Mesenchymal stem cell (in vitro differentiated cells and primary cell): ENCODE measurements around the gene MYL3.

Experiments
- DNase-seq: peaks from one replicate; pipeline ENCODE4 v3.0.0-alpha.2; 2013
- H2AFZ ChIP-seq: one replicate; pipeline ENCODE4 v1.6.1; 2013; ENCODE audit warnings: low read depth, mild to moderate bottlenecking, control low read depth, inconsistent platforms, low read length, moderate library complexity
- H2AK5ac ChIP-seq: 2 replicates; pipeline ENCODE4 v1.6.1; 2013; ENCODE audit warnings: low read length, moderate library complexity, mild to moderate bottlenecking, inconsistent platforms; ENCODE audit not compliant: severe bottlenecking
- H2BK120ac ChIP-seq: one replicate; pipeline ENCODE4 v1.6.1; 2013; ENCODE audit warnings: low read depth, mild to moderate bottlenecking, inconsistent platforms, low read length, moderate library complexity
- H2BK12ac ChIP-seq, 2 experiments: one replicate each; pipeline ENCODE4 v1.6.1; 2013; ENCODE audit warnings: inconsistent platforms in 2 of 2, low read length in 2 of 2, mild to moderate bottlenecking in 2 of 2, moderate library complexity in 2 of 2, control low read depth in 1 of 2
- H2BK15ac ChIP-seq: one replicate; pipeline ENCODE4 v1.6.1; 2013; ENCODE audit warnings: mild to moderate bottlenecking, low read depth, inconsistent platforms; ENCODE audit not compliant: poor library complexity, severe bottlenecking
- H2BK5ac ChIP-seq: 2 replicates; pipeline ENCODE4 v1.6.1; 2013; ENCODE audit warnings: low read depth, mild to moderate bottlenecking, low read length, control low read depth, inconsistent platforms; ENCODE audit not compliant: poor library complexity, severe bottlenecking
- H3K14ac ChIP-seq, 2 experiments: one replicate each; pipeline ENCODE4 v1.6.1; 2013; ENCODE audit warnings: inconsistent platforms in 2 of 2, low read length in 2 of 2, control low read depth in 1 of 2, mild to moderate bottlenecking in 1 of 2, moderate library complexity in 1 of 2
- H3K18ac ChIP-seq, 2 experiments: one replicate each; pipeline ENCODE4 v1.6.1; 2013; ENCODE audit warnings: inconsistent platforms in 2 of 2, low read length in 2 of 2, control low read depth in 1 of 2, low read depth in 1 of 2, mild to moderate bottlenecking in 1 of 2
- H3K23ac ChIP-seq, 2 experiments: one replicate each; pipeline ENCODE4 v1.6.1; 2013; ENCODE audit warnings: inconsistent platforms in 2 of 2, low read length in 2 of 2, mild to moderate bottlenecking in 2 of 2, moderate library complexity in 2 of 2, control low read depth in 1 of 2
- H3K27ac ChIP-seq: 2 replicates; pipeline ENCODE4 v1.5.1; 2013; ENCODE audit warnings: mild to moderate bottlenecking, moderate library complexity, low read length, control low read depth, inconsistent platforms; ENCODE audit not compliant: poor library complexity, severe bottlenecking
- H3K27me3 ChIP-seq, 2 experiments: 2 replicates each; pipeline versions ENCODE4 v1.6.1 to v1.7.0; 2013; ENCODE audit warnings: low read length in 2 of 2, mild to moderate bottlenecking in 2 of 2, moderate library complexity in 2 of 2, control low read depth in 1 of 2, inconsistent platforms in 1 of 2; ENCODE audit not compliant: control insufficient read depth in 1 of 2, insufficient read depth in 1 of 2
- H3K36me3 ChIP-seq, 2 experiments: 2 replicates each; pipeline versions ENCODE4 v1.6.1 to v1.7.0; 2013; ENCODE audit warnings: low read length in 2 of 2, control low read depth in 1 of 2, inconsistent platforms in 1 of 2, low read depth in 1 of 2, mild to moderate bottlenecking in 1 of 2; ENCODE audit not compliant: insufficient read depth in 2 of 2, control insufficient read depth in 1 of 2
- H3K4ac ChIP-seq, 2 experiments: one replicate each; pipeline ENCODE4 v1.6.1; 2013; ENCODE audit warnings: inconsistent platforms in 2 of 2, low read length in 2 of 2, mild to moderate bottlenecking in 2 of 2, moderate library complexity in 2 of 2, control low read depth in 1 of 2, low read depth in 1 of 2
- H3K4me1 ChIP-seq: 2 replicates; pipeline ENCODE4 v1.6.1; 2013; ENCODE audit warnings: low read depth, low read length, control low read depth; ENCODE audit not compliant: control insufficient read depth, insufficient read depth
- H3K4me2 ChIP-seq: 2 replicates; pipeline ENCODE4 v1.6.1; 2013; ENCODE audit warnings: low read length, mild to moderate bottlenecking, inconsistent platforms; ENCODE audit not compliant: poor library complexity, severe bottlenecking
- H3K4me3 ChIP-seq, 2 experiments: 2 replicates each; pipeline versions ENCODE4 v1.5.1 to v1.7.0; 2013; ENCODE audit warnings: low read length in 2 of 2, mild to moderate bottlenecking in 2 of 2, control low read depth in 1 of 2, low read depth in 1 of 2; ENCODE audit not compliant: insufficient read depth in 1 of 2
- H3K79me1 ChIP-seq: replicated peaks from 2 replicates; pipeline ENCODE4 v1.6.1; 2013; ENCODE audit warnings: mild to moderate bottlenecking, control low read depth, low read length, inconsistent platforms; ENCODE audit not compliant: poor library complexity, severe bottlenecking
- H3K9ac ChIP-seq: 2 replicates; pipeline ENCODE4 v1.7.0; 2013; ENCODE audit warnings: mild to moderate bottlenecking, low read length, moderate library complexity
- H3K9me3 ChIP-seq: 2 replicates; pipeline ENCODE4 v1.7.0; 2013; ENCODE audit warnings: mild to moderate bottlenecking, low read length; ENCODE audit not compliant: control insufficient read depth
- H4K8ac ChIP-seq: one replicate; pipeline ENCODE4 v1.6.1; 2013; ENCODE audit warnings: inconsistent platforms, mild to moderate bottlenecking, low read length, moderate library complexity
- H4K91ac ChIP-seq: one replicate; pipeline ENCODE4 v1.6.1; 2013; ENCODE audit warnings: mild to moderate bottlenecking, low read length, inconsistent platforms
- WGBS: methylation state at CpG from one replicate; pipeline ENCODE4 v1.1.7; 2013; ENCODE audit warnings: mixed read lengths; 5-methylcytosine and 5-hydroxymethylcytosine counted together

MYL3 gene

DNA sequence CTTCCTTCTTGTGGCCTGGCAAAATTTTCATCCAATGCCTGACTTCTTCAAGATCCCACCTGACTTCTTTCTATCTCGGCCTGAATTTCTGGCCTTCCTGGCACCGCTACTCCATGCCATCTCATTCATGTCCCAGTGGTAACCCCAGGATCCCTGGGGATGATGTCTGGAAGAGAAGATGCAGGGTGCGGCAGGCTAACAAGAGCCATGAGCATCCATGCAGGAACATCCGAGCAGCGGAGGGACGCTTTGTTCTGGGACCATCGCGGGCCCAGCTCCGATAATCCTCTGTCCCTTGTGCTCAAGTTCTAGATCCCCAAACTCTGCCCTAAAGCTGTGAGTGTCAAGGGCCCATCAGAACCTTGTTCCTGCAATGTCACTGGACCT is 10.9 kb downstream of the MYL3 start:
- whole genome bisulfite sequencing, result 95% methylated on average over 9 of the region's 9 CpGs

DNA sequence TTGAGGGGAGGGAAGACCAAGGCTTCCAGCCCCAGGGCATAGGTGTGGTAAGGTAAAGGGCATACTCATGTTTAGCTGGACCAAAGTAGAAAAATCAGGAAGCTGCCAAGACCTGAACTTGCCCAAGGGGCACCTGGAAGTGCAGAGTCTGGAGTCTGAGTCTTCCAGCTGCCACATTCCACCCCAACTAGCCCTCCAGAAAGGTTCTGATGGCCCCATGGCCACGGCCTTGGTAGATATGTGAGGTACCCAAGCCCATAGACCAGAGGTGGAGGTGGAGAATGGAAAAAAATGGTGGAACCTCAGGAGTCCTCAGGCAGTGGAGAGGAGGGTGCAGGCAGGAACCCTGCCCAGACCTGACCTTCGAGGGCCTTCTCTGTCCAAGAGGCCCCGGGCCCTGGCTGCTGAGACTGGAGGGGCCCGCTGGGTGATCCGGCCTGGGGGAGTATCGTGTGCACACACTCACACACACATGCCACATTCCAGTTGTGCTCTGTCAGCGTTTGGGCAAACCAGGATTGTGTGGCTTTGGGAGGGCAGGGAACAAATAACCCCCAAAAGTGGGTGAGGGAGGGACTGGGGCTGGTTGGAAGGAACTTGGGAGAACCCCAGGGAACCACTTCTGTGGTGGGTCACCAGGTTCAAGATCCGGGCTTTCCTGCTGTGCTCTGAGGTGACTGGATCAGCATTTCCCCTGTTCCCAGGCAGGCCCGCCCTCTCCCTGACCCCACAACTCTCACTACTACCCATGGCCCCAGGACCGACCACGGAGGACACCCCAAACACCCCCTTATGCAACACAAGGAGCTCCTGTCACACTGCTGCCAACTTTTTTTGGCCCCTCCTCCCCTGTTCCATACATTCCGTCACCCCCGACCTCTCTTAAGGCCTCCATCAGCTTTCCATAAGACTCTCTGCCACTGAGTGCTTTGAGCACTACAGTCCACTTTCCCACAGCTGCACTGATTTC is 11.6 kb downstream of the MYL3 start:
- H3K36me3 ChIP-seq, result no peaks in the 10 kb centered on the region
- H2BK12ac ChIP-seq, result no peak overlapping the region
- H3K9me3 ChIP-seq, result no peaks in the 10 kb centered on the region
- H3K79me1 ChIP-seq, result no peaks in the 10 kb centered on the region
- H4K91ac ChIP-seq, result no peak overlapping the region
- no peak overlapping the region for H3K23ac ChIP-seq
- no peak overlapping the region for H3K9ac ChIP-seq
- DNase-seq, result no peak
- H3K18ac ChIP-seq, result no peak overlapping the region
- WGBS, result 83% methylated on average over 8 of the region's 13 CpGs
- H2BK15ac ChIP-seq, result no peak overlapping the region
- H3K14ac ChIP-seq, result no peak overlapping the region
- no peak overlapping the region for H2AFZ ChIP-seq
- no peak overlapping the region for H3K4me2 ChIP-seq
- no peak overlapping the region for H3K4ac ChIP-seq
- no peak overlapping the region for H2BK5ac ChIP-seq
- peaks cover 4% of the 10 kb centered on the region for H3K4me1 ChIP-seq
- H3K27me3 ChIP-seq, result peaks cover 4 to 10% of the 10 kb centered on the region in 2 experiments
- no peak overlapping the region for H4K8ac ChIP-seq
- H3K27ac ChIP-seq, result no peak overlapping the region
- no peak overlapping the region for H3K4me3 ChIP-seq
- H2BK120ac ChIP-seq, result no peak overlapping the region
- H2AK5ac ChIP-seq, result no peak overlapping the region

More for the DNA sequence above, 10.9 kb downstream of the MYL3 start:
- no peak overlapping the region for H4K91ac ChIP-seq
- H3K23ac ChIP-seq, result no peak overlapping the region
- H2BK15ac ChIP-seq, result no peak overlapping the region
- H3K4me2 ChIP-seq, result no peak overlapping the region
- no peak overlapping the region for H2BK5ac ChIP-seq
- no peak overlapping the region for H2AK5ac ChIP-seq
- H3K4me3 ChIP-seq, result no peak overlapping the region
- H3K14ac ChIP-seq, result no peak overlapping the region
- no peaks in the 10 kb centered on the region for H3K36me3 ChIP-seq
- no peak overlapping the region for H2BK12ac ChIP-seq
- peaks cover 4 to 17% of the 10 kb centered on the region in 2 experiments for H3K27me3 ChIP-seq
- no peak overlapping the region for H2AFZ ChIP-seq
- no peak overlapping the region for H3K9ac ChIP-seq
- H3K79me1 ChIP-seq, result no peaks in the 10 kb centered on the region
- H3K9me3 ChIP-seq, result no peaks in the 10 kb centered on the region
- no peak overlapping the region for H3K18ac ChIP-seq
- peaks cover 4% of the 10 kb centered on the region for H3K4me1 ChIP-seq
- no peak overlapping the region for H3K27ac ChIP-seq
- H2BK120ac ChIP-seq, result no peak overlapping the region
- no peak for DNase-seq
- H4K8ac ChIP-seq, result no peak overlapping the region
- no peak overlapping the region for H3K4ac ChIP-seq

DNA sequence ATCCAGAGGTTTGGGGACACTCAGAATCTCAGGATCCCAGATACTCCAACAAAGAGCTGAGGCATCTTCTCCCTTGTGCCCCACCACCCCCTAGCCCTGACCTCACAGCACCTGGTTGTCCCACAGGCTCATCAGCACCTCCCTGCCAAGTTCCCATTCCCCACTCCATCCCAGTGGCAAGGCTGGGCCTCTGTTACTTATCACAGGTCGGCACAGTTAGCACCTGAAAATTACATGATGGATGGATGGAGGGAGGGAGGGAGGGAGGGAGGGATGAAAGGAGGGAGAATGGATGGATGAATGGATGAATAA is 12.8 kb downstream of the MYL3 start:
- no peak overlapping the region for H3K27ac ChIP-seq
- H3K4me3 ChIP-seq, result no peak overlapping the region

DNA sequence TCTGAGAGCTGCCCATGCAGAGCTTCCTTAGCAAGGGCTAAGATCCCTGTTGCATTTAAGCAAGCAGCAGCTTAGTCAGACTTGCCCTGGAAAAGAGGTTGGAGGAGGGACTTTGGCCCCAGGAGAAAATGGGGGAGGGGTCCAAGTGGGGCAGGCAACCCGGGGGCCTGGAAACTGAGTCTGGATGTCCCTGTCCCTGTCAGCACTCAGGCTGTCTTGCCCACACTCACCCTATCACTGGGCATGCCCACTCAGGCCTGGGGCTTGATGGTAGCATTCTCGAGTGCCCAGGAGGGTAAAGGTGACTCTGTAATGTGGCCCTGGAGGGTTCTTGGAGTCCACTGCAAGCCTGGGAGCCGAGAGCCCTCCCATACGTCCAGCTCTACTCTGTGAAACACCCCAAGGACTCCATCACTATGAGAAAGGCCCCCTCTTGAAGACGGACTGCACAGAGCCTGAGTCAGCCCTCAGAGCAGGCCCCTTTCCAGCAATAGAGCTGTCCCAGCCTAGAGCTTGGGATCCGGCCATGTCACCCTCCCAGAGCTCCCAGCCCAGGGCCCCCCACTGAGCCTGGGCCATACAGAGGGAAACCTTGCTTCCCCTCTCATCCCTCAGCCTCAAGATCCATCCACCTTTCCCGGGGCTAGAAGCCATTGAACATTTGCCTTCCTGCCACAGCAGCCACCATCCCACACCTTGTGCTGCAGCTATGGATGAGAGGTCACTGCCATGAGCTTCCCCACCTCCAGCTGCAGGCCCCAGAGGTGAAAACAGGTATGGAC is 13.4 kb downstream of the MYL3 start:
- H2BK120ac ChIP-seq, result no peak overlapping the region
- no peak overlapping the region for H4K8ac ChIP-seq
- 78% methylated on average over 7 of the region's 7 CpGs for WGBS
- DNase-seq, result no peak
- H3K79me1 ChIP-seq, result no peaks in the 10 kb centered on the region
- no peak overlapping the region for H4K91ac ChIP-seq
- no peak overlapping the region for H3K27ac ChIP-seq
- H2BK5ac ChIP-seq, result no peak overlapping the region
- H2AFZ ChIP-seq, result no peak overlapping the region
- H3K4me1 ChIP-seq, result peaks cover 19% of the 10 kb centered on the region
- no peak overlapping the region for H3K4me3 ChIP-seq
- no peak overlapping the region for H2AK5ac ChIP-seq
- H3K4me2 ChIP-seq, result no peak overlapping the region
- H3K9ac ChIP-seq, result no peak overlapping the region
- no peak overlapping the region for H2BK15ac ChIP-seq
- no peak overlapping the region for H3K4ac ChIP-seq
- no peak overlapping the region for H3K23ac ChIP-seq
- H3K36me3 ChIP-seq, result no peaks in the 10 kb centered on the region
- peaks cover 4% of the 10 kb centered on the region in 2 experiments for H3K27me3 ChIP-seq
- H3K18ac ChIP-seq, result no peak overlapping the region
- no peak overlapping the region for H3K14ac ChIP-seq
- no peak overlapping the region for H2BK12ac ChIP-seq
- H3K9me3 ChIP-seq, result no peaks in the 10 kb centered on the region

More for the DNA sequence above, 12.8 kb downstream of the MYL3 start:
- 57% methylated on average over 1 of the region's 1 CpG for WGBS
- no peak overlapping the region for H2AK5ac ChIP-seq
- no peaks in the 10 kb centered on the region for H3K79me1 ChIP-seq
- no peak overlapping the region for H3K4me2 ChIP-seq
- H2BK12ac ChIP-seq, result no peak overlapping the region
- no peak overlapping the region for H4K91ac ChIP-seq
- H3K18ac ChIP-seq, result no peak overlapping the region
- no peak overlapping the region for H3K4ac ChIP-seq
- no peak overlapping the region for H4K8ac ChIP-seq
- H3K23ac ChIP-seq, result no peak overlapping the region
- no peaks in the 10 kb centered on the region for H3K36me3 ChIP-seq
- peaks cover 4% of the 10 kb centered on the region in 2 experiments for H3K27me3 ChIP-seq
- peaks cover 14% of the 10 kb centered on the region for H3K4me1 ChIP-seq
- no peak overlapping the region for H2BK120ac ChIP-seq
- no peak overlapping the region for H2BK15ac ChIP-seq
- DNase-seq, result no peak
- no peak overlapping the region for H3K14ac ChIP-seq
- H3K9me3 ChIP-seq, result no peaks in the 10 kb centered on the region
- H2BK5ac ChIP-seq, result no peak overlapping the region
- H2AFZ ChIP-seq, result no peak overlapping the region
- no peak overlapping the region for H3K9ac ChIP-seq
